KG1 (cell line): ENCODE data around the gene EIF2S2.

Source experiments
- DNase-seq: peaks from one replicate; lab custom pipeline; 2025; lab: John Stamatoyannopoulos, UW

EIF2S2 gene

DNA sequence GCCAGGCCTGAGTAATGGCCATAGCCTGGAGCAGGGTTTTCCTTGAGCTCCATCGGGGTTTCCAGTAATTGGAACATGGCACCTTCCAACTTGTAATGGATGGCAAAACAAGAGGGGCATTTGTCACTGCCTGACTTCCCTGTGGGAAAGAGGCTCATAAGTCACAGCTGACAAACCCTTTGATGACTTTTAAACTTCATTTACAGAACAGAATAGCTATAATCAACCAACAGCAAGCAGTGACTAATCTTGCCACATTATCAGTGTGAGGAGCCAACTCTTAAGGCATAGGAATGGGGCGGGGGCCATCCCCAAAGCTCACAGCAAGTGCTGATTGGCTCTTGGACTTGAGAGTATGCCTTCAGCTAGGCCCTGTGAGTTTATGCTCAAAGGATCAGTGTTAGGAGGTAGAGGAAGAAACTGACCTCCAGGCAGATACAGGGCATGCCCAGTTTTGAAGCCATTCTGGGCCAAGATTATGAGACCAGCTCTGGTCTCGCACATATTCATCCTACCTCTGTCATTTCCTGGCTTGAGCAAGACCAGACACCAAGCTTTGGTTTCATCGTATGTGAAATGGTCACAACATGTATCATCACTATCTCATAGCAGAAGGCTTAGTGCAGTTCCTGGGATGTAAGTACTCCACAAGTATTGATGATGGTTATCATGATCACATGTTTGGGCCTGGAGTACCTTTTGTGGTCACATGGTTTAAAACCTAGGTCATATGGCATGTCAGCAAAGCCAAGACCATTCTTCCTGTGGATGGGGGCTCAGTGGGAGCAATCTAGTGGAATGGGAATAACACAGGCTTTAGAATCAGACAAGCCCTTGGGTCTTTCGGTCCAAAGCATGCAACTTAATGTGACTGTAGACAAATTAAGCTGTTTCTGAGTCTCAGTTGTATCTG is 49.2 kb downstream of the EIF2S2 start:
- no peak for DNase-seq

DNA sequence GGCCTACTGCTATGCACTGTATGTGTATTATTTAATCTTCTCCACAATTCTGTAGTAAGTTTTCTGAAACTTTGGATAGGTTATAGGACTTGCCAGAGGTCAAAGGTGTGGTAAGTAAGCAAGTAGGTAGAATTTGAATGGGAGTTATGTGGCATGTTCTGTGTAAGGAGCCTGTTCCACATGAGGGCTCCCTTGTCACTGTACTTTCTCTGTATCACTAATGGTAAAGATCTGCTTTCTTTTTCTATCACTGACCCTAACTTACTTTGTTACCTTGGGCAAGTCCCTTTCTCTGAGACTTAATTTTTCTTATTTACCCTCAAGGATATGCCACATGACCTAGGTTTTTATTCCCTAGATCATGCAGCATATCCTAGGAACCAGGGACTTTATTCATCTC is 50.3 kb downstream of the EIF2S2 start:
- DNase-seq: no peak

DNA sequence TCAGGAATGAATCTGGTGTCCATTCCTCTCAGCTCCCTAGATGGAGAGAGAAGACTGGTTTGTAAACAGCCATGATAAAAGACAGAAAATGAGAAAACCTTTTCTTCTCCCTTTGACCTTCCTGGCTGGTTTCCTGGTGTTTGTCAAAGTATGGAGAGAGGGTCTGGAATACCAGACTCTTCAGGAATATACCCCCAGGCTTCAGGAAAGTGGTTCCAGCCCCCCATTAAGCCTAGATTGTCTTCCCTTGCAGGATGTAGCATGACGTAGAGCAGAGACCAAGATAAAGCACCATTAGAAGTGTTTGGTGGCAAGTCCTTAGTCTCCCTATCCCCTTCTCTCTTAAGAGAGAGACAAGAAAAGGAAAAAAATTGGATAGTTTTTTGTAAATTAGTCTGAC is 51.1 kb downstream of the EIF2S2 start:
- DNase-seq: no peak

DNA sequence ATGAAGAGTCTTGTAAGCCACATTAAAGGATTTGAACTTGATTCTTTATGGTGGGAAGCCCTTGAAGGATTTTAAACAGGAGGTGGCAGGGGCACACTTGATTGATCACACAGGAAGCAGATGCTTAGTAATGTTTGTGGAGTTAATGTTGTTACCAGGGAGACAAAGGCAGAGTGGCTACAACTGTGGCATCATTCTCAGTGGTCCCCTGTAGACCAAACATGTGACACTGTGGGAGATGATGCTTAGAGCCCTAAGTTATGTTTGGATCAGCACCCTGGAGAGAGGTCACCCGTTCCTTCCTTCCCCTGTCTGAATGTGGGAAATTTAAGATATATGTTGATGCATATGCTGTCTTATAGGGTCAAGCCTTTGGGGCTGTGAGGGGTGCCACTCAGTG is 53.2 kb downstream of the EIF2S2 start:
- DNase-seq: no peak

DNA sequence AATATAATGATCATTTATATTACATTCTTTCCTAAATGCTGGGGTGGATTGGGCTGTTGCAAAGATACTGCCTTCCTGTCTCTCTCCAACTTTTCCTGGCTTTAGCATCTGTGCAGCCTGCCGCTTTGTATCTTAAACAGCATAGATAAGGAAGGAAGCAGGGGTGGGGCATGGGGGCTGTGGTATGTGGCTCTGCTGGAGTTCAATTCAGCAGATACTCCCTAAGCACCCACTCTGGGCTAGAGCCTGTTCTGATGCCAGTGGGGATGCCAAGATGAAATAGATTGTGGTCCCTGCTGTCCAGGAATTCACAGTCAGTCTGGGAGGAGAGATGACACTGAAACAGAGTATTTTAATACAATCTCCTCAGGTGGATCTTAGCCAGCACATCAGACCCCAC is 56.8 kb downstream of the EIF2S2 start:
- no peak for DNase-seq

DNA sequence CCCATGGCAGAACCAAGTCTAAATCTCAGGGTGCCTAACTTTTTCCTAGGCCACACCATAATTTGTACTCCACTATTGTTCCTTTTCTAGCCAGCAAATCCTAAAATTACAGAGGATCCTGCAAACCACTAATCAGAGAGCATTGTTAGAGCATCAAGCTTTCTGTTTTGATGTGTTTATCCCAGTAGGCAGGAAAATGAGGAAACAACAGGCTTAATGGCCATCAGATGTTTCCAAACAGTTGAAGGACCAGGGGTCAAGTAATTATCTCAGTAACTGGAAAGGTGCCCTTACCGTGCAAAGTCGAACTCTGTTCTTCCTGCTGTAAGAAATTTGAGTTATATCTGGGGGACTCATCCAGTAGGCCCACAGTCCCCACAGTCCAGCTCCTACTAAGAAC is 59.6 kb downstream of the EIF2S2 start:
- DNase-seq: no peak

DNA sequence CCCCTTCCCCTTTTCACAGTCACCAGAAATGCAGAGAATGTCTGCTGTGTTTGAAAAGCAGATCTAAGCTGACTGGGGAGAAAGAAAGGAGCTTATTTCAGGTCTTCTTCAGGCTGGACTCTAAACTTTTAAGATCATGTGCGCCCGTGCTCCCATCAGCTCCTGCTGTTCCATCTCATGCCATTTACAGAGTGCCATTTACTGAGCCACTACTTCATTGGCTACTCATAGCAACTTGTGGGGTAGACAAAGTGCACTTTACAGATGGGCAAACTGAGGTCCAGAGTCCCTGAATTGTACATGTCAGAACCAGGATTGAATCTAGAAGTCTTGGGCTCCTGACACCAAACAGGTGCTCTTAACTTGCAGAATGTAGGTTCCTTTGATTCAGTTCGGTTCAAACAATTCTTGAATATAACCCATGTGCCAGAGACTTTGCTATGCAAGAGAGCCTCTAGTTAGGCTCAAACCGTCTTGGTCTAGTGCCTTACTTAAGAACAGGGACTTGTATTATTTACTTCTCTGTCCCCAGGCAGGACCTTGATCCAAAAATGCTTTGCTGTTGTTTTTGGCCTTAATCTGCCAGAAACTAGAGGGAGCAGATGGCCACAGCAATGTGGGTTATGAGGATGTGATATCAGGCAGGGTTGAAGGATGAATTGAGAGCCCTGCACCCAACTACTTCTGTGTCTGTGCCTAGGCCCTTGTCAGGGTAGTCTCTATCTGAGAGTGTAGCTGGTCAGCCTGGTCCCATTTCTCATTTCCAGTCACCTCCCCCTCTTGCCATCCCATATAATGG is 61.9 kb downstream of the EIF2S2 start:
- no peak for DNase-seq

DNA sequence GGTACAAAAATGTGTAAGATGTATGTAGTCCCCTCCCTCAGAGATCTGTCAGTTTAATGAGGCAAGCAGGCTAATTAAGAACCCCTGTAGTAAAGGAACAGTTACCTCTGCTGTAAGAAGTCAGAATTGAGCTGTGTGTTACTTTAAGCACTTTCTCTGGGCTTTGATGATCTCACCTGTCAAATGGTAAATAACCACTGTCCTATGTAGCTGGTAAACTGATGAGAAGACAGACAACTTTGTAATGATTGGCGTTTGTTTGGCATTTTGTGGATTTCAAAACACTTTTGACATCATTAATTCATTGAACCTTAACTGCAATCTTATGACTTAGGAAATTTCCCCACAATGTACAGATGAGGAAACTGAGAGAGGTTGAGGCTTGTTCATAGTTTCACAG is 62.7 kb downstream of the EIF2S2 start:
- no peak for DNase-seq

DNA sequence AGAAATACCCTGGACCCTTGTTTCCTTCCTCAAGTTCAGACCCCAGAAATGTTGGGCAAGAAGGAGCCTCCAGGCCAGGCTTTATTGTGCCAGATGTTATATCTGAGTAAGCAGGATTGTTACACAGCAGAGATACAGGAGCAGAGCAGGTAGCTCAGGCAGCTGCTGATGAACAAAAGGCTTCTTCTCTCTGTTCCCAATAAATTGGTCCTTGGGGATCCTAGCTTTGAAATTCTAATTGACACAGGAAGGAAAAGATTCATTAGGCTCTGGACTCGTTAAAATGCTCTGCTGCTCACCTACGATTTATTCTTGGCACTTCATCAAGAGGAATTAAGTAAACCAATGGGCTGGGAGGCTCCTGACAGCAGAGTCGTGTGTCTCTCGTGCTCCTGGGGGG is 64.1 kb downstream of the EIF2S2 start:
- DNase-seq: no peak

DNA sequence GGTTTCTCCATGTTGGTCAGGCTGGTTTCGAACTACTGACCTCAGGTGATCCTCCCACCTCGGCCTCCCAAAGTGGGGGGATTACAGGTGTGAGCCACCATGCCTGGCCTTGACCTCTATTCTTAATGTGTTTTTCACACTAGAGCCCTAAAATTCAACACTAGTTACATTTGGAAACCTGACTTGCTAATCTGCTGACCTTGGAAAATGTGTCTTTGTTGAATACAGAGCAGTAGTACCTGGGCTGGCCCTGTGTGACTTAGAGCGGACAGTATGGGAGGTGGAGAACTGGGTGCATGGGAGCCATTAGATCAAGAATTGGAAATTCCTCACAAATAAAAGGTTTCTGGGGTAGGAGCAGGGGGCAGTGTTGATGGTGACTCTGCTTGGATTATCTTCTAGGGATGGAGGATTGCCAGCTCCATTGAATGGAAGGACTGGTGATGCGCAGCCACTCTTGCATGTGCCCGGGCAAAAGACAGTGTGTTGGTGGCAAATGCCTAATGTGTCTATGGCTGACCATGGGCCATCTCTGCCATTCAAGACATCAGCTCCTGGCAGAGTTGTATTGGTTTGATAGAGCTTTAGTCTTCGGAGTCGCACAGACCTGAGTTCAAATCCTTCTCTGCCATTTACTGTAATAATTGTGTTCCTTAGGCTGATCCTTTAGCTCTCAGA is 64.9 kb downstream of the EIF2S2 start:
- no peak for DNase-seq

DNA sequence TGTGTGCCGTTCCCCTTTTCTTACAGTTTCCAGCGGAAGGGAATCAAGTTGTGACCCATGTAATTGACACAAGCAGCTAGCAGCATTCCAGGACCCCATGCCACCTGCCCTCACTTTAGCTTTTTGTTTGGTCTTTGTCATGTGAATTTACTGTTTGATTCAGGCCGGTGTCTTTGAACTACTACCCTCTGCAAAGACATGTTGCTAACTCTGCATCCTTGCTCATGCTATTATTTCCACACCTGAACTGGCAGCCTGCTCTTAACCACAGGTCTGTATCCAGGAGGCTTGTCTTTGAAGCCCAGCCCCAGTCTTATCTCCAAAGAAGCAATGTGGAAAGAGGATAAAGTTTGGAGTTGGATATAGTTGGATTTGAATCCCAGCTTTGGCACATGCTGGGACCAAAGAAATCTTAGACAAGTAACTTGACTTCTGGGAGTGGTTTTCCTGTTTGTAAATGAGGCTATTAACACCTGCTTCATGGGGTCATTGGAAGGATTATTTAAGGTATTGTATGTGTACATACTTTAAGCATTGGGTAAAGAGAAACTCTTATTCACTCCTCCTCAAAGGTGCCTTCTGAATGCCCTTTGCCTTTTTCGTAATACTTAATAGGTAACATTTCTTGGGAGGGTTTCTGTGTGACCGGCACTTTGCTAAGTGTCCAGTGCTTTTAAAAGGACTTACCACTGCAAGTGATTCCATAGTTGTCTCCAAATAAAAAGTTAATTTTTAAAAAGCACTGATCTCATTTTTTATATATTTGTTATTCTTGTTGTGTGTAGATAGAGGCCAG is 65.9 kb downstream of the EIF2S2 start:
- DNase-seq: no peak

DNA sequence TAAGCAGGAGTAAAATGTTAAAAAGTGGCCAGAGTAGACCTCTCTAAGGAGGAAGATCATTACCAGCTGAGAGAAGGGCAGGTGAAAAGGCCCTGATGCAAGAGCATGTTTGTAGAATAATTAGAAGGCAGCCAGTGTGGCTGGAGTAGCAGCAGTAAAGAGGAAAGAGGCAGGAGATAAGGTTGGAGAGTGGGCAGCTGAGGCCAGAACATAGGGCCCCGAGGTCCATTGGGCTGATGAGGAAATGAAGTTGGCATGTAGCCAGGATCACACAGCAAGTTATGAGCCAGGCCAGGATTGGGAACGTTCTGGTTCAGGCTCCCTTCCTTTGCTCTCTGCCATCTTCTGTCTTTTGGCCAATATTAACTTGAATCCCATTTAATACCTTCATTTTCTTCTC is 66.7 kb downstream of the EIF2S2 start:
- DNase-seq: no peak

DNA sequence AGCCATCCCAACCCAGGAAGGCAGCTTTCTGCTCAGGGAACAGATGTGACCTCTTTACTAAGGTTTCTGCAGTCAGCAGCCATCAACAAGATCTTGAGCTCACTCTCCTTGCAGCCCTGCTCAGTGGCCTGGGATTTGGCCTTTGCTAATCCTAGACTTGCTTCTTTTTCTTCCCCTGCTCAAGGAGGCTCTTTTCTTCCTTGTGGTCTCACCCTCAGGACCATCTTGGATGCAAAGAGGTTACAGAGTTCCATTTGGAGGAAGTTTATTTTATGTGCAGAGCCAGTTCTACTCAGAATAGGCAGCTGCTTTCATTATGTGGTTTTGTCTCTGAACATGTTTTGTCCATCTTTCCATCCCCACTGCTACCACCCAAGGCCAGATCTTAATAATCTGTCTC is 69.0 kb downstream of the EIF2S2 start:
- DNase-seq: no peak

DNA sequence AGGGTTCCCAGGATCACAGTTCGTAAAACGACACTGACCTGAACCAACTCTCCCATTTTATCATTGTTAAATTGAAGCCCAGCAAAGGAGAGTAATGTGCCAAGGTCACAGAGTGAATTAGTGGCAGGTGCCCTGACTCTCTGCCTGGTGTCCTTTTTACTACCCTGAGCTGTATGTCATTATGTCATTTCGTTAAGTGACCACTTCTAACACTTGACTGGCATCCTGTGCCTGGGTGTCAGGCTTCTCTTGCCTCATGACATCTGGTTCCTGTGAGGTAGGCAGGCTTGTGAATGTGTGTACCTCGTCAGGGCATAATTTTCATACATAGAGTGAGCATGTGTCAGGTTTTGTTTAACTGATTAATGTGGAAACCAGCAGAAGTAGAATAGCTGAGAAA is 69.8 kb downstream of the EIF2S2 start:
- no peak for DNase-seq

DNA sequence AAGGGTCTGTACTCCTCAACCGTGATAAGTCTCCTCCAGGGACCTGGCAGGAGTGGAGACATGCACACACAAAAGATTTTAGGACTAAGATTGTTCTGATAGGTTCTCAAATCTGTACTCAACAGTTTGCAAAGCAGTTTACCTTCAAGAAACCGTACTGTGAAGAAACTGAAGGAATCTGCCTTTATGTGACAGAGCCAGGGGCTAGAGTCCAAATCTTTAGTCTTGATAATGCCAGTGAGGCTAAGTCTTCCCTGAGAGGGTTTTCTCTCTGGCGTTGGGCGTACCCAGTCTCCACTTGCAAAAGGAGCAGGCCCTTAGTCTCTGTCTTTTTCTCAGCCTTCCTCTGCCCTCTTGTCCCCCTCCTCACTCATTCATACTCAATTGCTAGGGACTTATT is 70.8 kb downstream of the EIF2S2 start:
- DNase-seq: no peak

DNA sequence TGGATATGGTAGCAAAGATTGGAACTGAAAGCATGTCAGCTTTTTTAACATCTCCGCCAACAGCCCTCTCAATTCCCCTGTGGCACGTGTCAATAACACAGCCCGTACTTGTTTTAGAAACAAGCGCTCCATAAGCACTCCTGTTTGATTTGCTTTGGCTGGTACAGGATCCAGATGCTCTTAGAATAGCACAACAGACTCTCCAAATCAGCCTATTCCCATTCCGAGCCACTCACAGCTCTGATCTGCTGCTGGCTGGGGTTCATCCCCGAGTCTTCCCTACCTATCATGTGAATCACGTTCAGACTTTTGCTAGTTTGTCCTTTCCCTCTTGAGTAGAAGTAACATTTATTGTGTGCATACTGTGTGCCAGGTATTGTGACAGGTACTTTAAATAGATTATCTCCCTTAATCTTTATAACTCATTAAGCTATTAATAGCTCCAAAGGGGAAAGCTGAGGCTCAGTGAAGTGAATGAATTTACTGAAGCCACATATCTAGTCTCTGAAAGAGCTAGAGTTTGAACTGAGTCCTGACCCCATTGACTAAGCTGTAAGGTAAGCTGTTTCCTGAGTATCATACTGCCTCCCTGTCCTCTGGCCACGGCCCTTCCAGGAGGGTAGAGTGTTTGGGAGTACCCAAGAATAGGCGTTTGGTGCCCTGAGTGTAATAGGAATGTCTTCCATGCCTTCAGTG is 71.6 kb downstream of the EIF2S2 start:
- no peak for DNase-seq
